Stomach (tissue), 4 donors: ENCODE measurements around the gene AGBL4.

ENCODE experiments used
- EP300 ChIP-seq: sonication (generic); formaldehyde crosslinking; IDR thresholded peaks from one replicate; pipeline ENCODE4 v1.6.1; 2017; ENCODE audit warnings: antibody characterized with exemption
- POLR2A ChIP-seq, 4 donors: fragments of 450-650 bp; IDR thresholded peaks; one replicate each; pipeline ENCODE4 v1.6.1; 2016; ENCODE audit warnings: antibody characterized with exemption in 4 of 4, control low read depth in 2 of 4, mild to moderate bottlenecking in 1 of 4, moderate library complexity in 1 of 4
- POLR2AphosphoS5 ChIP-seq, 3 donors: sonication (generic); formaldehyde crosslinking; IDR thresholded peaks; one replicate each; pipeline ENCODE4 v1.6.1; 2016; ENCODE audit warnings: antibody characterized with exemption in 3 of 3
- TF ChIP-seq, protein P1 (sequence below), 7 experiments: fragments of 450-650 bp in 4 of 7; fragments of 200-600 bp in 3 of 7; sonication (generic) in 3 of 7; IDR thresholded peaks; one replicate each; pipeline ENCODE4 v1.5.1; 2016 to 2019; ENCODE audit warnings: antibody characterized with exemption in 7 of 7, control low read depth in 2 of 7, mild to moderate bottlenecking in 1 of 7

DNA sequence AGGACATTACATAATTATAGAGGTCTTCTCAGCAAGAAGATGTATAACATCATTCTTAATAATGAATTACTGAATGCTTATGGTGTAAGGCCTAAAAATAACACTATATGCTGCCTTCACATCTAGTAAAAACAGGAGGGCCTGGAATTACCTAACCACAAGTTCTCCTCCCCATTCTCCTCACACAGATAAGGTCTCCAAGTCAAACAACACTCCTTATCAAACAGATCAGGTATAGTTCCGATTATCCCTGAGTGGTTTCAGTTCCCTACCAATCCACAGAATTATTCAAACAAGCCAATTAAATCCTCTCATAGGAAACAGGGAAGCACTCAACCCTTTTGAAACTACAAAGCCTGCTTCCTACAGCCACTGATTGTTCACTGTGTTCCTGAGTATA lies 4.0 kb upstream of the AGBL4 start:
- TF ChIP-seq, protein P1, sequence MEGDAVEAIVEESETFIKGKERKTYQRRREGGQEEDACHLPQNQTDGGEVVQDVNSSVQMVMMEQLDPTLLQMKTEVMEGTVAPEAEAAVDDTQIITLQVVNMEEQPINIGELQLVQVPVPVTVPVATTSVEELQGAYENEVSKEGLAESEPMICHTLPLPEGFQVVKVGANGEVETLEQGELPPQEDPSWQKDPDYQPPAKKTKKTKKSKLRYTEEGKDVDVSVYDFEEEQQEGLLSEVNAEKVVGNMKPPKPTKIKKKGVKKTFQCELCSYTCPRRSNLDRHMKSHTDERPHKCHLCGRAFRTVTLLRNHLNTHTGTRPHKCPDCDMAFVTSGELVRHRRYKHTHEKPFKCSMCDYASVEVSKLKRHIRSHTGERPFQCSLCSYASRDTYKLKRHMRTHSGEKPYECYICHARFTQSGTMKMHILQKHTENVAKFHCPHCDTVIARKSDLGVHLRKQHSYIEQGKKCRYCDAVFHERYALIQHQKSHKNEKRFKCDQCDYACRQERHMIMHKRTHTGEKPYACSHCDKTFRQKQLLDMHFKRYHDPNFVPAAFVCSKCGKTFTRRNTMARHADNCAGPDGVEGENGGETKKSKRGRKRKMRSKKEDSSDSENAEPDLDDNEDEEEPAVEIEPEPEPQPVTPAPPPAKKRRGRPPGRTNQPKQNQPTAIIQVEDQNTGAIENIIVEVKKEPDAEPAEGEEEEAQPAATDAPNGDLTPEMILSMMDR (IDR thresholded peaks at IDR 0.05), result no peak
- TF ChIP-seq POLR2A (IDR thresholded peaks at IDR 0.05), result no peak
- no peak for TF ChIP-seq POLR2AphosphoS5 (IDR thresholded peaks at IDR 0.05)
- no peak for TF ChIP-seq EP300
